Measurements from ENCODE around the gene ARHGEF12.

The ARHGEF12 gene

GRCh38 chr11:120335908-120336640 lies at the start of gene ARHGEF12:
Gene ARHGEF12 (plus strand): TSS chr11:120336413. CDS start chr11:120337244, 831 bp downstream.
- peak; percentile 54 for DNase-seq

- no peak for DNase-seq
Measured at GRCh38 chr11:120288021-120288420, 48.2 kb upstream of the ARHGEF12 start.

GRCh38 chr11:120289426-120289825 lies 46.8 kb upstream of the ARHGEF12 start:
- DNase-seq, result no peak

GRCh38 chr11:120290956-120291355 lies 45.3 kb upstream of the ARHGEF12 start:
- DNase-seq, result no peak

- DNase-seq, result no peak
Measured at GRCh38 chr11:120293038-120293800, 43.0 kb upstream of the ARHGEF12 start.

- no peak for DNase-seq
Measured at GRCh38 chr11:120294096-120294495, 42.1 kb upstream of the ARHGEF12 start.

- no peak for DNase-seq
Measured at GRCh38 chr11:120295099-120295498, 41.1 kb upstream of the ARHGEF12 start.

- no peak for DNase-seq
Measured at GRCh38 chr11:120296554-120296953, 39.7 kb upstream of the ARHGEF12 start.

GRCh38 chr11:120298461-120298860 lies 37.8 kb upstream of the ARHGEF12 start:
- DNase-seq, result no peak

- no peak for DNase-seq
Measured at GRCh38 chr11:120302001-120302805, 34.0 kb upstream of the ARHGEF12 start.

GRCh38 chr11:120303004-120303637 lies 33.1 kb upstream of the ARHGEF12 start:
- DNase-seq, result no peak

GRCh38 chr11:120304526-120304925 lies 31.7 kb upstream of the ARHGEF12 start:
- no peak for DNase-seq

GRCh38 chr11:120305286-120305685 lies 30.9 kb upstream of the ARHGEF12 start:
- no peak for DNase-seq

GRCh38 chr11:120306519-120307242 lies 29.5 kb upstream of the ARHGEF12 start:
- DNase-seq, result no peak

- DNase-seq, result no peak
Measured at GRCh38 chr11:120307476-120307875, 28.7 kb upstream of the ARHGEF12 start.

- no peak for DNase-seq
Measured at GRCh38 chr11:120308081-120308480, 28.1 kb upstream of the ARHGEF12 start.

- DNase-seq, result no peak
Measured at GRCh38 chr11:120310870-120311269, 25.3 kb upstream of the ARHGEF12 start.

GRCh38 chr11:120314861-120315260 lies 21.4 kb upstream of the ARHGEF12 start:
- DNase-seq, result no peak

- no peak for DNase-seq
Measured at GRCh38 chr11:120316880-120317688, 19.1 kb upstream of the ARHGEF12 start.

- DNase-seq, result no peak
Measured at GRCh38 chr11:120317689-120318480, 18.3 kb upstream of the ARHGEF12 start.
